VCaP (cell line): ENCODE results near the gene TMEM184A.
"Not testable (repeated sequence)": the region's sequence is repeated elsewhere in the genome, so short reads cannot be mapped to it uniquely, and the experiment has no call there.

Source experiments
- H3K27ac ChIP-seq: fragments of 450-650 bp; 2 replicates; pipeline ENCODE4 v1.5.1; 2017
- CTCF ChIP-seq: fragments of 450-650 bp; conservative IDR thresholded peaks from 2 replicates; pipeline ENCODE4 v1.5.1; 2017; ENCODE audit warnings: mild to moderate bottlenecking, moderate library complexity

TMEM184A gene

DNA sequence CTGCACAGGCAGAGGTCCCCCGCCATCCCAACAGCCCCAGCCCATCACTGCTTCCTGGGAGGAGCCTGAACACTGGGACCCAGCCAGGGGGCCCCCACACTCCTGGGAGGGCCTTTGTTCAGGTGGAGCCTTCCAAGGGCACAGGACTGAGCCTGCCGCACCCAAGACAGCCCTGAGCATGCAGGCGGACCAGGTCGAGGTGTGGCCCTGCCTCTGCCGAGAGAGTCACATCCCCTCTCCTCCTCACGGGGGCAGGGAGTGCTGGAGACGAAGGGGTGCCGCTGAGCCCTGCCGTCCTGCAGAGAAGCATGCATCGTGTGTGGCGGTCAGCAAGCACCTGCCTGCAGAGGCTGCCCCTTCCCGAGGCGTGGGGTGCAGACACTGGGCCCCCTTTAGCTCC, 32.8 kb downstream of the TMEM184A start:
- no peak for TF ChIP-seq CTCF
- H3K27ac ChIP-seq: no peak overlapping the region

- no peak for TF ChIP-seq CTCF
- no peak overlapping the region for H3K27ac ChIP-seq
These were observed 34.5 kb downstream of the TMEM184A start for GRCh38 chr7:1521456-1521855.

GRCh38 chr7:1520539-1521234, 35.3 kb downstream of the TMEM184A start:
- no peak for TF ChIP-seq CTCF
- no peak overlapping the region for H3K27ac ChIP-seq

GRCh38 chr7:1519322-1519922, 36.6 kb downstream of the TMEM184A start:
- H3K27ac ChIP-seq: not testable (repeated sequence)

DNA sequence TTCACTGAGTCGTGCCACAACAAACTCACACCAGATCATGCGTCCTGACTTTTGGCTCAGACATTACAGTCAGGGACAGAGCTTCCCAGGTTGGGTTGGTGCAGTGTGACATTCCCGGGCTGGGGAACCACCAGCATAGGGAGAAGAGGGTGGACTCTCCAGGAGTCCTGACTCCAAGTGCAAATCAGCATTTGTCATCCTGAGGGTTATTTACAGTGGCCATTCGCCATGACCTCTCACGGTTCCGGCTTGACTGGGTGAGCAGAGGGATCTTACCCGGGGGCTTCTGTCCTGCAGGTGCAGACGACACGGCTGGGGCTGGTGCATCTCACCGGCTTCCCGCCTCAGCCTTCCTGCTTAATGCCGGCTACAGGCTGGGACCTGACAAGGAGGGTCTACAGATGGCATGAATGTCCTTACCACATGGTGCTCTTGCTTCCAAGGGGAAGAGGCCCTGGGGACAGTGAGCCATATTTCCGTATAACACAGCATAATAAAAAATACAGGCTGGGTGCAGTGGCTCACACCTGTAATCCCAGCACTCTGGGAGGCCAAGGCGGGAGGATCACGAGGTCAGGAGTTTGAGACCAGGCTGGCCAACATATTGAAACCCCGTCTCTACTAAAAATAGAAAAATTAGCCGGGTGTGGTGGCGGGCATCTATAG, 39.3 kb downstream of the TMEM184A start:
- TF ChIP-seq CTCF: no peak
- no peak overlapping the region for H3K27ac ChIP-seq

DNA sequence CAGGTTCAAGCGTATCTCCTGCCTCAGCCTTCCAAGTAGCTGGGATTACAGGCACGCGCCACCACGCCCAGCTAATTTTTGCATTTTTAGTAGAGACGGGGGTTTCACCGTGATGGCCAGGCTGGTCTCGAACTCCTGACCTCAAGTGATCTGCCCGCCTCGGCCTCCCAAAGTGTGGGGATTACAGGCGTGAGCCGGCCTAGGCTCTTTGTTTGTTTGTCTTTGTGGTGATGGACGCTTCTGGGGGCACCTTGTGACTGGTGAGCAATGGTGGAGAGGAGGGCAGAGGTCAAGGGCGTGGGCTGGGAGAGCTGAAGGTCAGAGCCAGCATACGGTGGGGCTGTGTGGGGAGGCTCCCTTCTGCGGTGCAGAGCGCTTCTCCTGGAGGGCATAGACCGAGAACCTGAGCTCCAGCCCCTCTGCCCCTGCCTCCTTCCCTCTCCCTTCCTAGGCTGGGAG, 40.5 kb downstream of the TMEM184A start:
- not testable (repeated sequence) for H3K27ac ChIP-seq

DNA sequence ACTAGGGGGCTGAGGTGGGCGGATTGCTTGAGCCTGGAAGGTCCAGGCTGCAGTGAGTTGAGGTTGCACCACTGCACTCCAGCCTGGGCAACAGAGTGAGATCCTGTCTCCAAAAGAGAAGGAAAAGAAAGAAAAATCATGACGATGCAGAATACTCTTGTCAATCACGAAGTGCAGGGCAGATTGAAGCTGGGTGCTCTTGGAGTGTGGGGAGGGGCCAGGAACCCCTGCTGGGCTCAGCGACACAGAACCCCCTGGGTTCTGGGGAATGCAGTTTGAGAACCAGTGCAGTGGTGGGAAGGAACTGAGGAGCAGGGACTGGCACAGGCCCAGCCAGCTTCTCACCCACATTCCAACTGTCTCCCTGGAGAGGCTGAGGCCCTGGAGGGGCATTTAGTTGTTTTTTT, 41.0 kb downstream of the TMEM184A start:
- H3K27ac ChIP-seq: no peak overlapping the region
- TF ChIP-seq CTCF: no peak

GRCh38 chr7:1514407-1514806, 41.6 kb downstream of the TMEM184A start:
- H3K27ac ChIP-seq: no peak overlapping the region
- TF ChIP-seq CTCF: no peak
